ENCODE measurements around the gene STRA6.

STRA6 gene

DNA sequence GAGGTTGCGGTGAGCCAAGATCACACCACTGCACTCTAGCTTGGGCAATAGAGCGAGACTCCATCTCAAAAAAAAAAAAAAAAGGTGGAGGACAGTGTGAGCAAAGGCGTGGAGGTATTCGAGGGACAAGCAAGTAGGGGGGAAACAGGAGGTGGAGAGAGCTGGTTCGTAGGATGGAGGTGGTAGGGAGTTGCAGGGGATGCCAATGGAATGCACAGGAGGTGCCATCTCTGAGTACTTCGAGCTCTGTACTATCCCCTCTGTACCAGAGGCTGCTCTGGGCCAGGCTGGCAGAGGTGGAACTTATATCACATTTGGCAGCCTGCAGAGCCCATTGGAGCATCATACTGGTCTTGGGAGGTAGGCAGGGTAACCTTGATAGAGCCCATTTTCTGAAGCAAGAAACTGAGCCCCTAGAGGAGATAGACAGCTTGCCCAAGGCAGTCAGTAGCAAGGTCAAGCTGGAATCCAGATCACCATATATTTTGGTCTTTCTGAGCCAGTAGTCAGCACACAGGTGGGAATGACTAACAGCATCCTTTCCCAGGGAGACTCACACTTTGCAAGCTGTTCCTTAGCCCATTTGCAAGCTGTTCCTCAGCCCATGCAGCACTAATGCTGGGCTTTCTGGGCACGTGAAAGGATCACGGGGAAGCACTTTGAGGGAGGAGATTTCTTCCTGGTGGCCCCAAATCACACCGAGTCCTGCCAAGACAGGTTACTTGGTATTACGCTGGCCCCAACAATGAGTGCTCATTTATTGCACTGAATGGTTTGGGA, 24.4 kb upstream of the STRA6 start:
- DNase-seq = no peak

DNA sequence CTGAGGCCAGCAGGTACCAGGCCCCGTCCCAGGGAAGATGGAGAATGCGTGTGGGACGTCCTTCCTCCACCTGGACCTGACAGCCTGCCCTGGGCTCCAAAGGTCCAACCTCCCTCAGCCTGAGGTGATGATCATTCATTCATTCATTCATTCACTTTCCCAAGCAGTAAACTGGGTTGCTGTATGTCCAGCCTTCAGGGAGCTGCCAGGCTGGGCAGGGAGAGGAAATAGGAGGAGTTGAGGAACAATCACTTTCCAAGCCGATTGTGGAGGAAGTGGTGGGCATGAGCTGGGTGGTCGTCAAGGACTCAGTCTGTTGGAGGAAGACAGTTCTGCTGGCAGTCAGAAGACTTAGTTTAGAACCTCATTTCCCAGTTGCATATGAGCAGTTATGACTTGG, 23.3 kb upstream of the STRA6 start:
- no peak for DNase-seq

DNA sequence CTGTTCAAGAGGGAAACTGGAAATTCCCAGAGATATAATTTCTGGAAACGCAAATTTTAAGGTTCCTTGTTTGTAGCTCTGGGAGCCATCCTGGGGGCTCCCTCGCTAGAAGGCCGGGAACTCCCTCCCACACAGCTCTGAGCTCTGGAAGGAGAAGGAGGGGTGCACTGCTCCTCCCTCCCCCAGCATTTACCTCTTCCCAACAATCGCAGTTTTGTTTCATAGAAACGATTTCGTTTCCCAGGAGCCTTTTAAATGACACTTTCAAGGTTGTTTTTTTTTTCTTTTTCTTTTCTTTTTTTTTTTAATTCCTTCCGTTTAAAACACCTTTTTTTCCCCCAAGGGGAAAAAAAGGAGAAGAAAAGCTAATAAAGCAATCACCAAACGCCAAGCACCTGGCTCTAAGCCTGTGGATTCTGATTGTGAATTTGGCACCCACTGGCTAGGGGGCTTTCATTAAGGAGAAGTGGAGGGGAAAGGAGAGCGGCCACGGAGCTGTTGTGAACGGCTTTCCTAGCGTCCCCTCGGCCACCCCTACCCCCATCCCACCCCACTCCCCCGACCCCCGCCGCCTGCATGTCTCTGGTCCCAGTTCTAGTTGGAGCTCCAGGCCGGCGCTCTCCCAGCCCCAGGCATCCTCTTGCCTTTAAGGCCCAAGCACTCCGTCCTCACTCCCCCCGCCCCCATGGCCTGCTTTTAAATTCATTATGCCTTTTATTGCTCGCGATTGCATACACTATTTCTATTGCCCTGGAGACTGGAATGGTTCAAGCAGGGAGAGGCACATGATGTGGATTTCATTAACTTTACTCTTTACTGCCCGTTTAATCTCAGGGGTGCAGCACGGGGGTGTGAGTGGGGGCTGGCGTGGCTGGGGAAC, 19.9 kb upstream of the STRA6 start:
- no peak for DNase-seq

DNA sequence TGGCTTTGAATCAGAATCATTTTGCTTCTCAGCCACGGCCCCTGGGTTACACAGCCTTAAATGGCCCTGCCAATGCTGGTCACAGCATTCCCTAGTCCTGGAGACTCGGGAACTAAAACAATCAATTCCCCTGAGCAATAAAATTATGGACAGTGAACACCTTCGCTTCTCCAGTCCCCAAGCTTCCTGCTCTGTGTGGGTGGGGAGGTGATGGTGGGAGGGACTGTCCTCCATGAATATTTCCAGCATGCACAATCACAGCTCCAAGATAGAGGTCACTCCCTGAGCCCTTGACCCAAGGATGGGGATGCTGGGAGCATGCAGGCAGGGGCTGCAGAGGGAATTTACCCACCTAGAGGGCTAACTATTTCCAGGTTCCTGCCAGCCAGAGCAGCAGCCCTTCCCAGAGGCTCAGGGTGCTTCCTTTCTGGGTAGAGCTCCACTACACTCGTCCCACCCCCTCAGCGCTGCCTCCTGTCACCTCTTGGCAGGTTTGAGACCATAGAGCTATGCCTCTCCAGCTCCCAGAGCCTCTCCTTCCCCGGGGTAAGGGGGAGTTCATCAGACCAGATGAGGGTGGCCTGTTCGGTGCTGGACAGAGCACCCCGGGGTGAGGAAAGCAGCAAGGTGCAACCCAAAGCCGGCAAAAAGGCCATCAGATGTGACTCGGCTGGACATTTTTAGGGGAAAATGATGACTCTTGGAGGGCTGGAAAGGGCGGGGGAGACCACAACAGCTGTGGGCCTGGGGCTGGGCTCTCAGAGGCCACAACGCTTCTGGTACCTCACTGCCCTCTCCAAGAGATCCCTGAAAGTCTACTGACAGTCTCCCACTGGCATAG, 19.0 kb upstream of the STRA6 start:
- no peak for DNase-seq

DNA sequence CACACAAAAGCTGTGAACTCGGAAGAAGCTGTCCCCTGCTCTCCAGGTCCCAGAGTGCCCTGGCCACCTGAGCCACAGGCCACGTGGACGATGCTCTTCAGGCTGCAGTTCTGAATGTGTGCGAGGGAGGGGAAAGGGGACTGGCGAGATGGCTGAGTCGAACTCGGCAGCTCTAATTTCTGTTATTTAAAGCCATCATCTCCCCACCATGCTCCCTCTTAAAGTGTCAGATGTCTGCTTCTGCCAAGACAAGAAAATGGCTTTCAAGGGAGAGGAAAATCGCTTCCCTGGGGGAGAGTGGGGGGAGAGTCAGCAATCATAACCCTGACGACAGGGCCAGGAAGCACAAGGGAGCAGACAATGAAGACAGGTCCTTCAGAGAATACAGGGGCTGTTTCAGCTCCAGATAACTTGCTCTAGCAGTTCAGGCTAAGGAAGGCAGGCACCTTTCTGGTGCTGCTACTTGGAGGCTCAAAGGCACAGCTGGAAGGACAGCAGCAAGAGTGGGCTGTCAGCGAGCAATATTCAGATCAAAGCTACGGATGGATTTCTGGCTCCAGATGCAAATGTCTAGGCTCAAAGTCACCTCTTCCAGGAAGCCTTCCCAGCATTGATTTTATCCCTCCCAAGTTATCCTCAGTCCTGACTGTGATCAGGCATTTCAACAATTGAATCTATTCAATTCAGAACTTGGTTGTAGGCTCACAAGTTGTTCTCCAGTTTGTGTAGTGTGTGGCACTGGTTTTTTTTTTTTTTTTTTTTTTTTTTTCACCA, 18.1 kb upstream of the STRA6 start:
- DNase-seq = no peak

DNA sequence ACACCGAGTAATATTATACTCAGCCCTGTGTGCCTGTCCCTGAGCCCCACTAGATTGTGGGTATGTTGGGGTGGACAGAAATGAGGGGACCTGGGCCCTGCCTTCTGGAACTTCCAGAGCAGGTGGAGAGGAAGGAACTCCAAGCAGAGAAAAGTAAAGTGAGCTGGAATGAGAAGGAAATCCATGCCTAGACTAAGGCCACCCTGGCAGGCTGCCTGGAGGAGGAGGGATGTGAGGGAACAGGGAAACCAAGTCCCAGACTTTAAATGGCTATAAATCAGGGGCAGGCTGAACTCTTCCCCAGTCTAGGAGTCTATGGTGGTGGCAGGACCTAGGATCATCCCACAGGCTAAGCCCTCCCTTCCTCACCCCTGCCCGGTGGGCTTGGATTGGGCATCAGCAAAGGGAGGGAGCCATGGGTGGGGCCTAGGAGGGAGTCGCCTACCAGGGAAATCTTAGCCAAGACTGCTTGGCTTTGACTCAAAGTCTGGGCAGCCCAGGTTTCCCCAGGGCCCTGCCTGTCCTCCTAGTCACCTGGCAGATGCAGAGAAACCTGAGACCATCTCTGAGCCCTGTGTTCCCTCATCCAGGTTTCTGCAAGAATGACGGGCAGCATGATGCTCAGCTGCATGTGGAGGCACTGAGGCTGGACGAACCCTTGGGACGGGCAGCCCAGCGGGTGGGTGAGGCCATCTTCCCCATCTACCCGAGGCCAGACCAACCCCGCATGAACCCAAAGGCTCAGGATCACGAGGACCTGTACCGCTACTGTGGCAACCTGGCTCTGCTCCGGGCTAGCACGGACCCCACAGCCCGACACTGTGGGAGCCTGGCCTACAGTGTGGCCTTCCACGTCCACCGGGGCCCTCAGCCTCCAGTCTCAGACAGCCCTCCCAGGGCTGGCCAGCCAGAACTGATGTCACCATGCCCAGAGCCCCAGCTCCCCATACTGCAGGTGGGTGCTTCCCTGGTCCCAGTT, 15.6 kb upstream of the STRA6 start:
- DNase-seq = no peak

DNA sequence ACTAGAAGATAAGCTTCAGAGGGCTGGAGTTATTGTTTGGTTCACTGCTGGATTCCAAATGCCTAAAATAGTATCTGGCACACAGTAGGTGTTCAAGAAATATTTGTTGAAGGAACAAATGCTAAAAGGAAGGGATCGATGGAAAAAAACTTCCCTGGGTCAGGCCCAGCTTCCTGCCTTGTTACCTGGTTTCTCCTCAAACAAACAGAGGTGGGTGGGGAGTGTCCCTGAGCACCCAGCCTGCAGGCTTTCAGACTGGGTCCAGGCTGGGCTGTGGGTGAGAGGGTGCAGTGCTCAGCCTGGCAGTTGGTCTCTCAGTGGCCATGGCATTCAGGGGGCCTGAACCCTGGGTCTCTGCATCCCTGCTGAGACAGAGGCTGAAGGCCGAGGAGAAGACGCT, 14.4 kb upstream of the STRA6 start:
- no peak for DNase-seq

DNA sequence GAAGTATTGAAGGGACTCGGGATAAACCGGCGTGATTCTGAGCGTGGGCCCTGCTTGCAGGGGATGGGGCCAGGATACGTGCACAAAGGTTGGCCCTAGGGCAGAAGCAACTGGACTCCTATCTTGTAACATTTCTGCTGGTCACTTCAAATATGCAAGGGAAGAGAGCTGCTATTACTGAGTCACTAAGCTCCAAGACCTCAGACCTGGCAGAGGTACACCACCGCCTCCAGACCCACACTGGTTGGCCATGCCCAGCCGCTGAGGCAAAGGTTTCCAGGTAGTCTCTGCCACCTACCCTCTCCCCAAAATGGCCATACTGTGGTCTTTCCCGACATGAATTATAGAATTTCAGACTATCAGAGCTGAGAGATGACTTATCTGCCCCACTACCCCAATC, 13.4 kb upstream of the STRA6 start:
- no peak for DNase-seq

DNA sequence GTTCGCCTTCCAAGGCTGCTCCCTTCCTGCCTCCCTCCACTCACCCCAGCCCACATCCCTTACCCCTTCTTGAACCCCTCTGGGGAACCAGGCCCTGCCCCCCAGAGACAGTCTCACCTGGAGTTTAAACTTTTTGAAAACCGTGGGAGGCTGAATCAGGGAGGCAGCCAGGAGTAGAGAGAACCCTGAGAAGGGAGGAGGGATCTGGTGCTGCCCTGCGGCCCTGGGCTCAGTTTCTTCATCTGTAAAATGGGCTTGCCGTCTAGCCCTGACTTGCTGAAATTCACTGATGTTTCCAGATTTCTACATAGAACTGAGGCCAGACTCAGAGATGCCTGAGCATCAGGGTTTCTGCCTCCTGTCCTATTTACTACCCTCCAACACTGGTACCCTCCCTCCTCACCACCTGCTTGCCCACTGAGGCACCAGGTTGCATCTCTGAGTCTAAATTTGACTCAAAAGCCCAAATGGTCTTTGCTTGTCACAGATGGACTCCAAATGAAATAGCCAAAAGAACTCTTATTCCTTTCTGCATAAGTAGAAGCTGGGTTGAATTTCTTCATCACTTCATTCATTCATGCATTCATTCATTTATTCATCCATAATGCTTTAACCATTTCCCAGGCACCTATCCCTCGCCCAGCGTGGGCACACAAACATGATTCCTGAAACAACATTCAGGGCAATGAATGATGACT, 11.9 kb upstream of the STRA6 start:
- DNase-seq = no peak

DNA sequence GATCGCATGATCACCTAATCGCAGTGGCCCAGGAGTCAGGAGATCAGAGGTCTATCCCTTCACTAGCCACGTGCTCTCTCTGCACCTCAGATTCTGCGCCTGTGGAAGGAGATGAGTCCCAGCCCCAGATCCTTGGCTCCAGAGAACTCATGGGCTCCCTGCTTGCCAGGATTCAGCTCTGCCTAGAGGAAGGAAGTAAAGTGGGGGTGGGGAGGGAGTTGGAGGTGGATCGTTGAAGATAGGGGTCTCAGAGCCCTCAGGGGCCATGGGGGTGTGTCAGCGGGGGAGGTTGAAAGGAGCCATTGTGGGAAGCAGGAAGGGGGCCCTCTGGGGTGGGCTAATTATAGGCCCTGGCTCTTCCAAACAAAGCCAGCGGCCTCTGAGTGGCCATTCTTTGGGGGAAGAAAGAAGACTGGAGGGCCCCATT, 11.3 kb upstream of the STRA6 start:
- no peak for DNase-seq

DNA sequence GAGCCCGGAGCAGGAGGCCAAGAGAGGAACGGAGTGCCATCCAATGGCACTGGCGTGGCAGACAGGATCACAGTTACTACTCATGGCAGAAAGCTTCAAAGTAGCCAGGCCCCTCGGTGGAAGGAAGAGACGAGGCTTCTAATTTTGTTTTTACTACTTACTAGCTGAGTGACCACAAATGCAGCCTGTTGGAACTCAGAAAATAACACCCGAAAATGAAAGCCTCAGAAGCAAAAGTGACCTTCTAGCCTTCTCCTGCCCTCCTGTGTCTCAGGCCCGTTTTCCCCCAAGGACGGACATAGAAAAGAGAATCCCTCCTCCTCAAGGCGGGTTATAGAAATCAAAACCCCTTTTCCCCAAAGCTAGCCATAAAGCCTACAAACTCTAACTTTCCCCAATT, 9.9 kb upstream of the STRA6 start:
- DNase-seq = no peak

DNA sequence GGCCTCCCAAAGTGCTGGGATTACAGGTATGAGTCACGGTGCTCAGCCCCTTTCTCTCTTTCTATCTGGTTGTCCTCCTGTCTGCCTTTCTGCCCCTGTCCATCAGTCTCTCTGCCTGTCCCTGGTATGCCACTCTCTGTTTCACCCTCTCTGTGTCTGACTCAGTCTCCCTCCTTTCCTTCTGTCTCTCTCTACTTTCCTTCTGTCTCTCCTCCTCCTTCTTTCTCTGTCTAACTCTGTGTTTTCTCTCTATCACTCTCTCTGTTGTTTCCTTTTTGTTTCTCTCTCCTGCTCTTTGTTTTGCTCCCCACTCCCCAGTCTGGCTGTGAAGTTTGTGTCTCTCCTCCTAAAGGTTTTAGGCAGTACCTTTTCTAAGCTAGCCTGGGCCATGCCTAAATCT, 9.1 kb upstream of the STRA6 start:
- no peak for DNase-seq

DNA sequence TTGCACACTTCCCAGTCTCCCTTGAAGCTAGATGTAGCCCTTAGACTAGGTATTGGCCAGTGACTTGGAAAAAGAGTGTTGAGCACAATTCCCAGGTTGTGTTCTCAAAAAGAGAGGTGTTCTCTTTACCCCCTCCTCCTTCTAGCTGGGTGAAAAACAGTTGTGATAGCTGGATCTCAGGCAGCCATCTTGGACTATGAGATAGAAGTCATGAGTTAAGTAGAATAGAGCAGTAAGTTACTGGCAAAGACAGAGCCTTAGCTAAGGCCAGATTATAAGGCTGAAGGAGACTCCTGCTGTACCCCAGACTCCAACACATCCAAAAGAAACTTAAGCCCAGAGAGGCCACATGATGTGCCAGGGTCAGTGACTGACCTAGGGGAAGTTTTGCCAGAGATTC, 8.1 kb upstream of the STRA6 start:
- no peak for DNase-seq

DNA sequence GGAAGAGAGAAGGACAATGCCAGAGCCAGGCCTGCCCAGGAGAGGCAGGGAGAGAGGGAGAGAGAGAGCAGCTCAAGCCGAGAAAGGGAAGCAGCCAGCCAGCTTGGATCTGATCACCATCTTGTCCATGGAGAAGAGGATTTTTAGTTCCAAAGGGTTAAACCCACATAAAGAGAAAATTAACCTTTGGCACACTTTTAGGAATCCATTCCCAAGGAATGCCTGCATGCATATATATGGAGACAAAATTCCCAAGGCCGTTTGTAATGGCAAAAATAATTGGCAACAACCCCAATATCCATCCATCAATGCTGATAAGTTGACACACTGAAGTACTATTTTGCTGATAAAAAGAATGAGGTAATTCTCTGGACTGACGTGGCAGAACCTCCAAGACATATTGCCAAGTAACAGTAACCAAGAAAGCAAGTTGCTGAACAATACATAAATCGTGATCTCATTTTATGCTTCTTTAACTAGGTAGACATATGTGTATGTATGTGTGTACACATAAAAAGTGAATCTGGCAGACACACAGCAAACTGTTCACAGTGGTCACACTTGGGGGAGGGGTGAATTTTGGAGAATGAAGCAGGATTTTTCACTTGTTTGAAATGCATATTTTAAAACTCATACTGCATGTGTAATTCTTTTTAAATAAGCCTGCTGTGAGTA, 7.5 kb upstream of the STRA6 start:
- no peak for DNase-seq

DNA sequence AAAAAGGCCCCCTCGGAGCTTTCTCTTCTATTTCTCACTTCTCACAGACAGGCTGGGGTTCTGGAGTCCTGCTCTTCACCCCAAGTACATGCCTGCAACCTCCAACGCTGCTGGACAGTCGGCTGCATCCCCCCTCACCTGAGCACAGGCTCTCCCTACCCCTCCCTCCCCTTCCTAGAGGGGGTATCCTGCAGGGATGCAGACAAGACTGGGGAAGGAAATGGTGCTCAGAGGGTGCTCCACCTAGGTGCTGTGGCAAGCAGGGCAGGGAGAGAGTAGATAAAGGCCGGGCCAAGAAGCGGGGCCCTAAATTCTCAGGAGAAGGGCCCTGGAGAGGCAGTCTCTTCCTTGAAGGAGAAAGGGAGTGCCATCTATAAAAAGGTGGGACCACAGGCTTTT, 7.0 kb upstream of the STRA6 start:
- DNase-seq = no peak

DNA sequence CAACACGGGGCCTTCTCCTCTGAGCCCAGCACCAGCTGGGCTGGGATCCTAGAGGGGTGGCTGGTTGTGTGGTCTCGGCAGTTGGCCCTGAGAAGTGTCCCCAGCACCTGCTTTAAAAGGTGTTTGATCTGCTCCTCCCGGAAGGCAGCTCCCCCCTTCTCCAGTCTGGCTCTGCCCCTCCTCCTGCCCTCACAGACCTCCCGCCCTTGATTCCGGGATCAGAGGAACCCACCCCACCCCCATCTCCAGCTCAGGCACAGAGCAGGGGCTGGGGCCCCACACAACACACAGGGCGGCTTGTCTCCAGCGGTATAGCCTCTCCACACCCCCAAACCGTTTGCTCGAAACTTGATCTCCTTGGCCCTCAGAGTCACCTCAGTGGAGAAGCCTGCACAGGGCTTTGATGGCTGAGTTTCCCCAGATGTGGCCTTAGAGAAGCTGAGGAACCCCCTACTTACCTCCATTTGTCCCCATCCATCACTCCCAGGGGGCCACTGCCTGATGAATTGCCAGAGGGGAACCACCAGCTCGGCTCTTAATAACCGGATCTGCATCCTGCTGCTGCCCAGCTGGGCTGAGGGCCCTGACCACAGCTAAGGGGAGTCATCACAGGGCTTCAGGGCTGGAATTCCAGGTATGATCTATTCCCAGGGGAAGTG, 6.4 kb upstream of the STRA6 start:
- DNase-seq = no peak

DNA sequence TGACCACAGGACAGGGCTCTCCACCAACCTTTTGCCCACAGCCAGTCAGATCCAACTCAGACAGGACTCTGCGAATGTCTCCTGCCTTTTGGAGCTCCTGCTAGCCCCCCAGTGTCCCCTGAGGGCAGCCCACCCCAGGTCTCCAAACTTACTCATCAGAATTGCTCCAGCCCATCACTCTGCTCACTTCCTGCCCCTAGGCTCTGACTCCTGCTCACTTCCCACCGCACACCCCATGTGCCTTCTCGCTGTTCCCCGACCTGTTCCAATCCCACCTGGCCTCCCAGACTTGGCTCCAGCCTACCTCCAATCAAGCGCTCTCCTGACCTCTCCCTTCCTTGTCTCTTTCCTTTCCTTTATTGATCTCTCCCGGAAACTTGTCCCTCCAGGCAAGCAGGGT, 5.9 kb upstream of the STRA6 start:
- DNase-seq = no peak

DNA sequence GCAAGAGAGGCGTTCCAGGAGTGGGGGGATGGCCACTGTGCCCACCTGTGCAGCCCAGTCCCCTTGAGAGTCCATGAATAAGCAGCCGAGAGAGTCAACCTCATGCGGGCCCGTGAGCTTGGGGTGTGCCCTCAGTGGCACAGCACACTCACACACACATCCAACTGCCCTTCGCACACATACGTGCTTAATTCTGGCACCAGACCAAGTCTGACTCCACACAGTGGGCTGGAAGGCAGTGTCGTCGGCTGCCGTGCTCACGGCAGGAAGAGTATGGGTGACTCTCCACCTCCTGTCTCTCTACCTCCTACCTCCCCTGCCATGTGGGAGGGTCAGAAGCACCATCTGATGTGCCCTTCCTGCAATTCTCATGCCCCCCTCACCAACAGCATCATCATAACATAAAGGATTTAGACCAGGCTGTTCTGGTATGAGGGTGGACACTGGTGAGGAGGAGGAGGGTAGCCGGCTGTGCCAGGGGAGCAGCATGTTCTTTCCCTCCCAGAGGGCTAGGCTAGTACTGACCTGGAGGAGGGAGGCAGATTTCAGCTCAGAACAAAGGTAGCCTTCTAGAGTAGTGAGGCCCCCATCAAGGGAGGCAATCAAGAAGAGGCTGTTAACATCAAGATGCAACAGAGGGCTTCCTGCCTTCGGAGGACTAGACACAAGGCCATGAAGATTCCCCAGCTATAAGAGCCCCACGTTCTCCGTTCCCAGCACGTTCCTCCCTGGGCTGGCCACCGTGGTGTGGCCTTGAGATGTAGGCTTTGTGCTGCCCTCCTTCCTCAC, 5.3 kb upstream of the STRA6 start:
- no peak for DNase-seq

DNA sequence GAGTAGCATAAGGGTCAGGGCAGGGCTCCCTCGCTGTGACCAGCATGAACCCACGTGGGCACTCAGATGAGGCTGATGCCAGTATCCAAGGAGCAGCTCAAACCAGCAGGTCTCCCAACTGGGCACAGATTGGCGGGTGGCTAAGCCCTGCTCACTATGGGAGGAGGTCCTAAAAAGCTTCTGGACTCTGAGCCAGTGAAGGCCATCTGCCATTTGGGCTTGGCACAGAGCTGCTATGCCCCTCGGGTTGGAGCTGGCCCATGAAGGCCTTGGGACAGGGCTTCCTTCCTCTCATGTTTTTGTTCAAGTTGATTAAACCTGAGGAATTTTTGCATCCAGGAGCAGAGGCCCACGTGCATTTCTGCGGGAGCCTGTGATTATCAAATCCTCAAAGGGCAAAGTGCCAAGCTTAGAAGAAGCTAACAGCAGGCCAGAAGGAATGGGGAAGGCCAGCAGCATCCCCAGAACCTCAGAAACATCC, 4.3 kb upstream of the STRA6 start:
- DNase-seq = no peak

All from inflammatory macrophage treated with lipopolysaccharide for 4 hours (primary cell).